Adrenal gland (tissue), 5 donors: ENCODE results near the gene RINL.

Experiments used
- POLR2A ChIP-seq, 2 donors: fragments of 450-650 bp; IDR thresholded peaks; one replicate each; pipeline ENCODE4 v1.6.1; 2017; ENCODE audit warnings: antibody characterized with exemption in 2 of 2, mild to moderate bottlenecking in 2 of 2, moderate library complexity in 1 of 2
- TF ChIP-seq, protein P1 (sequence below), 6 experiments: fragments of 450-650 bp in 4 of 6; fragments of 200-600 bp in 2 of 6; sonication (generic) in 1 of 6; IDR thresholded peaks; 1 replicate in 5 of 6; 2 replicates in 1 of 6; pipeline versions ENCODE4 v1.5.1 to v1.8.0; 2016 to 2021; ENCODE audit warnings: antibody characterized with exemption in 6 of 6, mild to moderate bottlenecking in 2 of 6, moderate library complexity in 1 of 6
- donor health status: DM: no; HTN: no; CAD: no.

DNA sequence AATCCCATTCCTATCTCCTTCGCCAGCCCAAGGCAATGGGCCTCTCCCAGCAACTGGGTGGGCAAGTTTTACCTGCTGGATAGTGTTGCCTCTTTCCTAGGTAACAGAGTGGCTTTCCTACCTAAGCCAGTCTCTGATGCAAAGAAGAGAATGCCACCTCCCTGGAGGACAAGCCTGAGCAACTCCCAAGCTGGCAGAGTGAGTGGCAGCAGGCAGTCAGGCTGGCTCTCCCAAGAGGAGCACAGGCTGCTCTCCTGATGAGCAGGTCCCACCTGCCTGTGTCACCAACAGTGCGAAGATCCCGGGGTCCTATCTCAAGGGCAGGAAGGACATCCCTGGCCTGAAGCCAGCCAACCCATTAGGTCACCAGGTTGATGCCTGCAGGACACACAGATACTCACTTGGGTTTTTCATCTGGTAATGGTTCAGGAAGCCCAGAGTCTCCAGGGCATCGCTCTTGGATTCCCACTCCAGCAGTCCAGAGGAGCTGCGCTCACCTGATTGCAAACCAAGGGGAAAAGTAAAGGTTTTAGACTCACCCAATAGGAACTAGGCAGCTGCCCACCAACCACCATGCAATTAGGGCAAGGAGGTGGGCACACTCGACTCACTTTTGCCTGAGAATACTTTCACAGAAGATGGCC is 41.0 kb downstream of the RINL start:
- TF ChIP-seq, protein P1, sequence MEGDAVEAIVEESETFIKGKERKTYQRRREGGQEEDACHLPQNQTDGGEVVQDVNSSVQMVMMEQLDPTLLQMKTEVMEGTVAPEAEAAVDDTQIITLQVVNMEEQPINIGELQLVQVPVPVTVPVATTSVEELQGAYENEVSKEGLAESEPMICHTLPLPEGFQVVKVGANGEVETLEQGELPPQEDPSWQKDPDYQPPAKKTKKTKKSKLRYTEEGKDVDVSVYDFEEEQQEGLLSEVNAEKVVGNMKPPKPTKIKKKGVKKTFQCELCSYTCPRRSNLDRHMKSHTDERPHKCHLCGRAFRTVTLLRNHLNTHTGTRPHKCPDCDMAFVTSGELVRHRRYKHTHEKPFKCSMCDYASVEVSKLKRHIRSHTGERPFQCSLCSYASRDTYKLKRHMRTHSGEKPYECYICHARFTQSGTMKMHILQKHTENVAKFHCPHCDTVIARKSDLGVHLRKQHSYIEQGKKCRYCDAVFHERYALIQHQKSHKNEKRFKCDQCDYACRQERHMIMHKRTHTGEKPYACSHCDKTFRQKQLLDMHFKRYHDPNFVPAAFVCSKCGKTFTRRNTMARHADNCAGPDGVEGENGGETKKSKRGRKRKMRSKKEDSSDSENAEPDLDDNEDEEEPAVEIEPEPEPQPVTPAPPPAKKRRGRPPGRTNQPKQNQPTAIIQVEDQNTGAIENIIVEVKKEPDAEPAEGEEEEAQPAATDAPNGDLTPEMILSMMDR (IDR thresholded peaks at IDR 0.05) = no peak
- TF ChIP-seq POLR2A (IDR thresholded peaks at IDR 0.05) = no peak
